HepG2 (cell line): ENCODE data around the gene NOTCH2. TPM values are rescaled to one million over a fixed set of nuclear protein-coding genes. Genes with fewer than 3 reads are reported as not detected.

Source experiments
- ARID5B ChIP-seq: IDR thresholded peaks from 2 replicates; pipeline ENCODE4 v1.4.0; 2020; ENCODE audit warnings: mild to moderate bottlenecking, missing genetic modification reagents
- ARNTL ChIP-seq: sonication (generic); formaldehyde crosslinking; IDR thresholded peaks from 2 replicates; pipeline ENCODE4 v1.4.0; 2020; ENCODE audit warnings: mild to moderate bottlenecking, missing genetic modification reagents
- CEBPG ChIP-seq: IDR thresholded peaks from 2 replicates; pipeline ENCODE4 v1.6.1; 2016
- CENPBD1 ChIP-seq: sonication (generic); formaldehyde crosslinking; IDR thresholded peaks from 2 replicates; pipeline ENCODE4 v1.8.0; 2022; ENCODE audit warnings: missing genetic modification reagents, low read depth, mild to moderate bottlenecking, borderline replicate concordance
- FOXK1 ChIP-seq: sonication (generic); formaldehyde crosslinking; IDR thresholded peaks from 2 replicates; pipeline ENCODE4 v1.4.0; 2020; ENCODE audit warnings: low read depth, missing genetic modification reagents, borderline replicate concordance
- HMG20A ChIP-seq: IDR thresholded peaks from 2 replicates; pipeline ENCODE4 v1.6.1; 2016; ENCODE audit warnings: borderline replicate concordance
- JDP2 ChIP-seq: sonication (generic); formaldehyde crosslinking; IDR thresholded peaks from 2 replicates; pipeline ENCODE4 v1.8.1; 2022; ENCODE audit warnings: missing genetic modification reagents, borderline replicate concordance
- MXD4 ChIP-seq: IDR thresholded peaks from 2 replicates; pipeline ENCODE4 v1.6.1; 2016; ENCODE audit warnings: mild to moderate bottlenecking, missing biosample characterization, missing genetic modification reagents
- PBX3 ChIP-seq: sonication (generic); formaldehyde crosslinking; IDR thresholded peaks from 2 replicates; pipeline ENCODE4 v1.8.1; 2023; ENCODE audit warnings: missing genetic modification reagents, inconsistent platforms, borderline replicate concordance
- RFX3 ChIP-seq: IDR thresholded peaks from 2 replicates; pipeline ENCODE4 v1.6.1; 2016; ENCODE audit warnings: missing biosample characterization, missing genetic modification reagents
- TFDP2 ChIP-seq: sonication (generic); formaldehyde crosslinking; IDR thresholded peaks from 2 replicates; pipeline ENCODE4 v1.4.0; 2020; ENCODE audit warnings: missing genetic modification reagents
- ZBED4 ChIP-seq: sonication (generic); formaldehyde crosslinking; IDR thresholded peaks from 2 replicates; pipeline ENCODE4 v1.4.0; 2020; ENCODE audit warnings: missing genetic modification reagents, borderline replicate concordance
- ZFP62 ChIP-seq: sonication (generic); formaldehyde crosslinking; IDR thresholded peaks from 2 replicates; pipeline ENCODE4 v1.4.0; 2020; ENCODE audit warnings: missing genetic modification reagents
- ZMYM4 ChIP-seq: sonication (generic); formaldehyde crosslinking; IDR thresholded peaks from 2 replicates; pipeline ENCODE4 v1.8.1; 2023; ENCODE audit warnings: mild to moderate bottlenecking, missing genetic modification reagents
- ZNF3 ChIP-seq: IDR thresholded peaks from 2 replicates; pipeline ENCODE4 v1.7.0; 2017; ENCODE audit warnings: inconsistent platforms
- ZNF317 ChIP-seq: sonication (generic); formaldehyde crosslinking; IDR thresholded peaks from 2 replicates; pipeline ENCODE4 v1.5.0; 2020; ENCODE audit warnings: mild to moderate bottlenecking, missing genetic modification reagents
- ZNF431 ChIP-seq: sonication (generic); formaldehyde crosslinking; IDR thresholded peaks from 2 replicates; pipeline ENCODE4 v1.9.0; 2022; ENCODE audit warnings: missing genetic modification reagents, low read depth, mild to moderate bottlenecking, borderline replicate concordance
- polyA plus RNA-seq, 8 experiments: library from polyadenylated mRNA; depleted of rRNA in 3 of 8; stranded (reverse) in 7 of 8; unstranded in 1 of 8; fragments of >200 nt; fragmentation: Illumina TruSeq in 4 of 8; extraction: Trizol in 4 of 8; gene quantifications; 2 replicates each; pipeline versions ENCODE4 v1.2.1 to v1.2.3, GENCODE V29; 2011 to 2016; ENCODE audit warnings: low read depth in 4 of 8, missing spikeins in 1 of 8, mixed read lengths in 1 of 8; ENCODE audit not compliant: insufficient read depth in 1 of 8
- total RNA-seq, 5 experiments: library from RNA; depleted of rRNA; stranded (reverse); fragments of >200 nt; fragmentation: Illumina TruSeq; extraction: Trizol; gene quantifications; 2 replicates each; pipeline ENCODE4 v1.2.3, GENCODE V29; 2016; ENCODE audit warnings: low read depth in 1 of 5
- TF ChIP-seq, protein P1 (sequence below): IDR thresholded peaks from 2 replicates; pipeline ENCODE4 v1.6.1; 2016; ENCODE audit warnings: low read depth

Gene NOTCH2
- total and polyA plus RNA-seq, 2 of the 13 experiments (the other 11 are each of a cell fraction or from before 2014, with no cell fraction given) = 4.0 to 11.4 TPM

- TF ChIP-seq PBX3 (CRISPR knock-in tag) = no peak
- no peak for TF ChIP-seq ARNTL (CRISPR knock-in tag)
- peak; percentile 66; the same call in 1 of the 2 replicates for TF ChIP-seq HMG20A
- no peak for TF ChIP-seq MXD4 (CRISPR knock-in tag)
- TF ChIP-seq ZNF317 (CRISPR knock-in tag) = 0 out of 2 replicates have a peak, but pooled peaks have one; percentile 25
- TF ChIP-seq ZBED4 (CRISPR knock-in tag) = peak; percentile 87; the same call in 1 of the 2 replicates
- no peak for TF ChIP-seq ZNF3 (CRISPR knock-in tag)
- no peak for TF ChIP-seq TFDP2 (CRISPR knock-in tag)
- no peak for TF ChIP-seq CENPBD1
- no peak for TF ChIP-seq ZNF431 (CRISPR knock-in tag)
- no peak for TF ChIP-seq RFX3 (CRISPR knock-in tag)
- TF ChIP-seq ZMYM4 = peak; percentile 41; the same call in 1 of the 2 replicates
- TF ChIP-seq ARID5B (CRISPR knock-in tag) = peak; percentile 71
- TF ChIP-seq, protein P1, sequence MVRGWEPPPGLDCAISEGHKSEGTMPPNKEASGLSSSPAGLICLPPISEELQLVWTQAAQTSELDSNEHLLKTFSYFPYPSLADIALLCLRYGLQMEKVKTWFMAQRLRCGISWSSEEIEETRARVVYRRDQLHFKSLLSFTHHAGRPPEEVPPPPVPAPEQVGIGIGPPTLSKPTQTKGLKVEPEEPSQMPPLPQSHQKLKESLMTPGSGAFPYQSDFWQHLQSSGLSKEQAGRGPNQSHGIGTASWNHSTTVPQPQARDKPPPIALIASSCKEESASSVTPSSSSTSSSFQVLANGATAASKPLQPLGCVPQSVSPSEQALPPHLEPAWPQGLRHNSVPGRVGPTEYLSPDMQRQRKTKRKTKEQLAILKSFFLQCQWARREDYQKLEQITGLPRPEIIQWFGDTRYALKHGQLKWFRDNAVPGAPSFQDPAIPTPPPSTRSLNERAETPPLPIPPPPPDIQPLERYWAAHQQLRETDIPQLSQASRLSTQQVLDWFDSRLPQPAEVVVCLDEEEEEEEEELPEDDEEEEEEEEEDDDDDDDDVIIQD (CRISPR knock-in tag) = no peak; the same call in 1 of the 2 replicates
- TF ChIP-seq CEBPG (CRISPR knock-in tag) = peak; percentile 71
- no peak for TF ChIP-seq ZFP62 (CRISPR knock-in tag)
- TF ChIP-seq FOXK1 = 0 out of 2 replicates have a peak, but pooled peaks have one; percentile 14
- no peak for TF ChIP-seq JDP2
Measured at GRCh38 chr1:119958223-119958622, 111.2 kb downstream of the NOTCH2 start (continued).
